HL-60 (cell line): ENCODE measurements around the gene WDR48.

Experiments used
- DNase-seq, 2 experiments: peaks; one replicate each; pipeline ENCODE4 v3.0.0-alpha.2; 2010 to 2020; ENCODE audit warnings: low read depth in 1 of 2, low spot score in 1 of 2
- H3K27ac ChIP-seq: fragments of 250-450 bp; sonication (Bioruptor Pico); replicated peaks from 2 replicates; pipeline ENCODE4 v1.5.1; 2020; ENCODE audit warnings: mild to moderate bottlenecking, moderate library complexity
- H3K27me3 ChIP-seq: fragments of 250-450 bp; sonication (Bioruptor Pico); 2 replicates; pipeline ENCODE4 v1.5.1; 2021; ENCODE audit warnings: mild to moderate bottlenecking, moderate library complexity; ENCODE audit not compliant: insufficient read depth, poor library complexity, severe bottlenecking
- H3K4me3 ChIP-seq: replicated peaks from 2 replicates; pipeline ENCODE4 v1.5.1; 2011; ENCODE audit warnings: mild to moderate bottlenecking, control low read depth, low read length; ENCODE audit not compliant: insufficient read depth
- CTCF ChIP-seq: IDR thresholded peaks from one replicate; pipeline ENCODE4 v1.5.1; 2011; ENCODE audit warnings: low read length, control low read depth, inconsistent platforms; ENCODE audit not compliant: insufficient read depth
- GABPA ChIP-seq: IDR thresholded peaks from 2 replicates; pipeline ENCODE4 v1.6.1; 2012; ENCODE audit warnings: low read depth
- POLR2AphosphoS5 ChIP-seq: IDR thresholded peaks from 2 replicates; pipeline ENCODE4 v1.6.1; 2012; ENCODE audit warnings: low read depth
- REST ChIP-seq: IDR thresholded peaks from 2 replicates; pipeline ENCODE4 v1.6.1; 2012; ENCODE audit warnings: low read depth; ENCODE audit not compliant: insufficient replicate concordance
- SPI1 ChIP-seq: IDR thresholded peaks from 2 replicates; pipeline ENCODE4 v1.6.1; 2012; ENCODE audit warnings: low read depth, mild to moderate bottlenecking, borderline replicate concordance

Gene WDR48

GRCh38 chr3:39019299-39019698 is 32.5 kb upstream of the WDR48 start:
- peaks cover 7% of the 10 kb centered on the region for H3K27me3 ChIP-seq
- H3K27ac ChIP-seq = no peak overlapping the region
- no peak overlapping the region for H3K4me3 ChIP-seq
- DNase-seq = no peak
- no peak for TF ChIP-seq SPI1
- no peak for TF ChIP-seq REST
- TF ChIP-seq POLR2AphosphoS5 = no peak
- no peak for TF ChIP-seq GABPA
- TF ChIP-seq CTCF = no peak

GRCh38 chr3:39021029-39021428 is 30.8 kb upstream of the WDR48 start:
- Histone ChIP-seq H3K4me3 (no peak overlapping the region), H3K27me3 (peaks cover 4% of the 10 kb centered on the region), H3K27ac (no peak overlapping the region)
- DNase-seq = no peak
- TF ChIP-seq REST (no peak), POLR2AphosphoS5 (no peak), SPI1 (no peak), GABPA (no peak), CTCF (no peak)

GRCh38 chr3:39021465-39022285 is 30.1 kb upstream of the WDR48 start:
- TF ChIP-seq POLR2AphosphoS5 = no peak
- no peak for TF ChIP-seq SPI1
- no peak for TF ChIP-seq REST
- Histone ChIP-seq H3K27me3 (peaks cover 4% of the 10 kb centered on the region), H3K27ac (no peak overlapping the region), H3K4me3 (no peak overlapping the region)
- DNase-seq = no peak
